SU-DHL-6 (cell line): Measurements from ENCODE around the gene GUCY1B1.

Experiments used
- EZH2phosphoT487 ChIP-seq: fragments of 200-600 bp; sonication (generic), shearing (Covaris generic); conservative IDR thresholded peaks from 2 replicates; pipeline ENCODE4 v1.6.1; 2018; ENCODE audit warnings: mild to moderate bottlenecking, antibody characterized with exemption, low read length, moderate library complexity, mixed read lengths
- TF ChIP-seq, protein P1 (sequence below): fragments of 200-600 bp; sonication (generic); IDR thresholded peaks from one replicate; pipeline ENCODE4 v1.5.1; 2017; ENCODE audit warnings: antibody characterized with exemption, mild to moderate bottlenecking, low read length, moderate library complexity; ENCODE audit not compliant: insufficient read depth, poor library complexity, severe bottlenecking

- TF ChIP-seq, protein P1, sequence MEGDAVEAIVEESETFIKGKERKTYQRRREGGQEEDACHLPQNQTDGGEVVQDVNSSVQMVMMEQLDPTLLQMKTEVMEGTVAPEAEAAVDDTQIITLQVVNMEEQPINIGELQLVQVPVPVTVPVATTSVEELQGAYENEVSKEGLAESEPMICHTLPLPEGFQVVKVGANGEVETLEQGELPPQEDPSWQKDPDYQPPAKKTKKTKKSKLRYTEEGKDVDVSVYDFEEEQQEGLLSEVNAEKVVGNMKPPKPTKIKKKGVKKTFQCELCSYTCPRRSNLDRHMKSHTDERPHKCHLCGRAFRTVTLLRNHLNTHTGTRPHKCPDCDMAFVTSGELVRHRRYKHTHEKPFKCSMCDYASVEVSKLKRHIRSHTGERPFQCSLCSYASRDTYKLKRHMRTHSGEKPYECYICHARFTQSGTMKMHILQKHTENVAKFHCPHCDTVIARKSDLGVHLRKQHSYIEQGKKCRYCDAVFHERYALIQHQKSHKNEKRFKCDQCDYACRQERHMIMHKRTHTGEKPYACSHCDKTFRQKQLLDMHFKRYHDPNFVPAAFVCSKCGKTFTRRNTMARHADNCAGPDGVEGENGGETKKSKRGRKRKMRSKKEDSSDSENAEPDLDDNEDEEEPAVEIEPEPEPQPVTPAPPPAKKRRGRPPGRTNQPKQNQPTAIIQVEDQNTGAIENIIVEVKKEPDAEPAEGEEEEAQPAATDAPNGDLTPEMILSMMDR, result no peak
- no peak for TF ChIP-seq EZH2phosphoT487
Observed at GRCh38 chr4:155820887-155821518, 62.2 kb downstream of the GUCY1B1 start.
